Neural cell (in vitro differentiated cells): ENCODE measurements around the gene WBP1. TPM values are rescaled to one million over a fixed set of nuclear protein-coding genes. Genes with fewer than 3 reads are reported as not detected.

ENCODE experiments used
- H2AFZ ChIP-seq: fragments of 200-600, 300-800 bp; sonication (generic), shearing (Covaris generic); 2 replicates; pipeline ENCODE4 v1.6.0; 2014; ENCODE audit warnings: low read depth, mild to moderate bottlenecking, antibody characterized with exemption, low read length, moderate library complexity
- H3F3A ChIP-seq: fragments of 200-600 bp; shearing (Covaris generic); 2 replicates; pipeline ENCODE4 v1.6.1; 2016; ENCODE audit warnings: mild to moderate bottlenecking, moderate library complexity, mixed read lengths, antibody characterized with exemption, low read length; ENCODE audit not compliant: insufficient read depth, poor library complexity, severe bottlenecking
- H3K27ac ChIP-seq: fragments of 200-600, 300-800 bp; sonication (generic), shearing (Covaris generic); 2 replicates; pipeline ENCODE4 v1.5.1; 2014; ENCODE audit warnings: mild to moderate bottlenecking, low read length, moderate library complexity
- H3K27me3 ChIP-seq: fragments of 300-800, 200-600 bp; sonication (generic), shearing (Covaris generic); 2 replicates; pipeline ENCODE4 v1.6.0; 2014; ENCODE audit warnings: mild to moderate bottlenecking, low read depth, low read length, moderate library complexity; ENCODE audit not compliant: insufficient read depth
- H3K36me3 ChIP-seq: fragments of 300-800, 200-600 bp; sonication (generic), shearing (Covaris generic); 2 replicates; pipeline ENCODE4 v1.5.1; 2014; ENCODE audit warnings: mild to moderate bottlenecking, antibody characterized with exemption, low read length, moderate library complexity; ENCODE audit not compliant: insufficient read depth
- H3K4me2 ChIP-seq: fragments of 300-800, 200-600 bp; sonication (generic), shearing (Covaris generic); 2 replicates; pipeline ENCODE4 v1.6.0; 2014; ENCODE audit warnings: mild to moderate bottlenecking, low read length
- H3K4me3 ChIP-seq: fragments of 300-800, 200-600 bp; sonication (generic), shearing (Covaris generic); 2 replicates; pipeline ENCODE4 v1.5.1; 2014; ENCODE audit warnings: mild to moderate bottlenecking, low read length, moderate library complexity
- H3K79me2 ChIP-seq: fragments of 200-600 bp; shearing (Covaris generic); replicated peaks from 2 replicates; pipeline ENCODE4 v1.6.0; 2014; ENCODE audit warnings: mild to moderate bottlenecking, low read length, moderate library complexity; ENCODE audit not compliant: insufficient read depth
- H3K9ac ChIP-seq: fragments of 300-800, 200-600 bp; sonication (generic), shearing (Covaris generic); 2 replicates; pipeline ENCODE4 v1.6.1; 2016; ENCODE audit warnings: mild to moderate bottlenecking, low read length, mixed read lengths
- H3K9me2 ChIP-seq: fragments of 200-600 bp; shearing (Covaris generic); 2 replicates; pipeline ENCODE4 v1.6.1; 2016; ENCODE audit warnings: mild to moderate bottlenecking, low read length, mixed read lengths; ENCODE audit not compliant: insufficient read depth
- H3K9me3 ChIP-seq: fragments of 200-600, 300-800 bp; sonication (generic), shearing (Covaris generic); 2 replicates; pipeline ENCODE4 v1.6.1; 2016; ENCODE audit warnings: mild to moderate bottlenecking, mixed run types, low read length, moderate library complexity, mixed read lengths
- H4K20me1 ChIP-seq: fragments of 200-600 bp; shearing (Covaris generic); 2 replicates; pipeline ENCODE4 v1.6.1; 2016; ENCODE audit warnings: mild to moderate bottlenecking, mixed run types; ENCODE audit not compliant: insufficient read depth
- CTCF ChIP-seq: fragments of 450-650 bp; IDR thresholded peaks from 2 replicates; pipeline ENCODE4 v1.5.1; 2014; ENCODE audit warnings: antibody characterized with exemption, mild to moderate bottlenecking, moderate library complexity; ENCODE audit not compliant: poor library complexity, severe bottlenecking
- EP300 ChIP-seq: fragments of 450-650 bp; conservative IDR thresholded peaks from 2 replicates; pipeline ENCODE4 v1.6.1; 2014; ENCODE audit warnings: antibody characterized with exemption, mild to moderate bottlenecking, moderate library complexity; ENCODE audit not compliant: poor library complexity, severe bottlenecking
- EZH2 ChIP-seq: fragments of 200-600, 300-800 bp; shearing (Covaris generic), sonication (generic); IDR thresholded peaks from 2 replicates; pipeline ENCODE4 v1.6.1; 2014; ENCODE audit warnings: antibody characterized with exemption, low read length, borderline replicate concordance, mild to moderate bottlenecking; ENCODE audit not compliant: insufficient read depth, poor library complexity, severe bottlenecking
- MXI1 ChIP-seq: fragments of 450-650 bp; conservative IDR thresholded peaks from 2 replicates; pipeline ENCODE4 v1.6.1; 2014; ENCODE audit warnings: antibody characterized with exemption, mild to moderate bottlenecking; ENCODE audit not compliant: poor library complexity, severe bottlenecking
- POLR2AphosphoS5 ChIP-seq: IDR thresholded peaks from 2 replicates; pipeline ENCODE4 v1.6.1; 2012
- RAD21 ChIP-seq: fragments of 450-650 bp; conservative IDR thresholded peaks from 2 replicates; pipeline ENCODE4 v1.6.1; 2014; ENCODE audit warnings: antibody characterized with exemption, mild to moderate bottlenecking, moderate library complexity
- REST ChIP-seq: IDR thresholded peaks from 2 replicates; pipeline ENCODE4 v1.6.1; 2012; ENCODE audit warnings: borderline replicate concordance
- SMC3 ChIP-seq: fragments of 450-650 bp; conservative IDR thresholded peaks from 2 replicates; pipeline ENCODE4 v1.6.1; 2014; ENCODE audit warnings: antibody characterized with exemption, mild to moderate bottlenecking, moderate library complexity; ENCODE audit not compliant: poor library complexity
- TAF1 ChIP-seq: IDR thresholded peaks from 2 replicates; pipeline ENCODE4 v1.6.1; 2012; ENCODE audit warnings: low read depth
- polyA plus RNA-seq: library from polyadenylated mRNA; depleted of rRNA; stranded (reverse); fragments of >200 nt; gene quantifications from 2 replicates; pipeline ENCODE4 v1.2.3, GENCODE V29; 2014

WBP1 gene
- polyA plus RNA-seq, 1 donor from 2014 or later = 220 TPM

GRCh38 chr2:74501335-74502071, 43.3 kb downstream of the WBP1 start:
- no peak for TF ChIP-seq MXI1
- no peak for TF ChIP-seq REST
- TF ChIP-seq RAD21 = no peak
- TF ChIP-seq TAF1 = no peak
- no peak for TF ChIP-seq SMC3
- TF ChIP-seq CTCF = no peak
- TF ChIP-seq EZH2 = no peak
- no peak for TF ChIP-seq EP300
- TF ChIP-seq POLR2AphosphoS5 = no peak
- H3K79me2 ChIP-seq = peaks cover under 1% of the 10 kb centered on the region
- no peaks in the 10 kb centered on the region for H4K20me1 ChIP-seq
- peaks cover 7% of the 10 kb centered on the region for H3K36me3 ChIP-seq
- H3K4me3 ChIP-seq = no peak overlapping the region
- H3K27me3 ChIP-seq = peaks cover 94% of the 10 kb centered on the region
- H3K9me3 ChIP-seq = no peaks in the 10 kb centered on the region
- H3K4me2 ChIP-seq = no peak overlapping the region
- no peak overlapping the region for H3K9ac ChIP-seq
- H2AFZ ChIP-seq = no peak overlapping the region
- no peaks in the 10 kb centered on the region for H3F3A ChIP-seq
- H3K9me2 ChIP-seq = no peaks in the 10 kb centered on the region
- no peak overlapping the region for H3K27ac ChIP-seq

GRCh38 chr2:74502147-74502719, 44.0 kb downstream of the WBP1 start:
- Histone ChIP-seq H3K36me3 (peaks cover 7% of the 10 kb centered on the region), H4K20me1 (no peaks in the 10 kb centered on the region), H3K79me2 (peaks cover 6% of the 10 kb centered on the region), H3K9me2 (no peaks in the 10 kb centered on the region), H3K9me3 (no peaks in the 10 kb centered on the region), H2AFZ (no peak overlapping the region), H3K4me2 (no peak overlapping the region), H3K27me3 (peaks cover 87% of the 10 kb centered on the region), H3K27ac (no peak overlapping the region), H3F3A (no peaks in the 10 kb centered on the region), H3K4me3 (no peak overlapping the region), H3K9ac (no peak overlapping the region)
- TF ChIP-seq SMC3 (no peak), EZH2 (peak; percentile 61), POLR2AphosphoS5 (no peak), TAF1 (no peak), RAD21 (no peak)
